Upper lobe of left lung (tissue), 4 donors: ENCODE results near the gene GULP1.

ENCODE experiments used
- POLR2AphosphoS5 ChIP-seq, 2 donors: sonication (generic); formaldehyde crosslinking; IDR thresholded peaks; one replicate each; pipeline ENCODE4 v1.5.1; 2017; ENCODE audit warnings: antibody characterized with exemption in 2 of 2
- TF ChIP-seq, protein P1 (sequence below), 6 experiments: fragments of 450-650 bp in 4 of 6; fragments of 200-600 bp in 2 of 6; sonication (generic) in 2 of 6; IDR thresholded peaks; one replicate each; pipeline ENCODE4 v1.5.1; 2016 to 2019; ENCODE audit warnings: antibody characterized with exemption in 6 of 6

- TF ChIP-seq, protein P1, sequence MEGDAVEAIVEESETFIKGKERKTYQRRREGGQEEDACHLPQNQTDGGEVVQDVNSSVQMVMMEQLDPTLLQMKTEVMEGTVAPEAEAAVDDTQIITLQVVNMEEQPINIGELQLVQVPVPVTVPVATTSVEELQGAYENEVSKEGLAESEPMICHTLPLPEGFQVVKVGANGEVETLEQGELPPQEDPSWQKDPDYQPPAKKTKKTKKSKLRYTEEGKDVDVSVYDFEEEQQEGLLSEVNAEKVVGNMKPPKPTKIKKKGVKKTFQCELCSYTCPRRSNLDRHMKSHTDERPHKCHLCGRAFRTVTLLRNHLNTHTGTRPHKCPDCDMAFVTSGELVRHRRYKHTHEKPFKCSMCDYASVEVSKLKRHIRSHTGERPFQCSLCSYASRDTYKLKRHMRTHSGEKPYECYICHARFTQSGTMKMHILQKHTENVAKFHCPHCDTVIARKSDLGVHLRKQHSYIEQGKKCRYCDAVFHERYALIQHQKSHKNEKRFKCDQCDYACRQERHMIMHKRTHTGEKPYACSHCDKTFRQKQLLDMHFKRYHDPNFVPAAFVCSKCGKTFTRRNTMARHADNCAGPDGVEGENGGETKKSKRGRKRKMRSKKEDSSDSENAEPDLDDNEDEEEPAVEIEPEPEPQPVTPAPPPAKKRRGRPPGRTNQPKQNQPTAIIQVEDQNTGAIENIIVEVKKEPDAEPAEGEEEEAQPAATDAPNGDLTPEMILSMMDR (IDR thresholded peaks at IDR 0.05), result no peak
- TF ChIP-seq POLR2AphosphoS5 (IDR thresholded peaks at IDR 0.05), result no peak
Measured at GRCh38 chr2:188526701-188527100, 235.0 kb downstream of the GULP1 start.
